Measurements from ENCODE around the gene DNASE1L3. TPM values are rescaled to one million over a fixed set of nuclear protein-coding genes. Genes with fewer than 3 reads are reported as not detected.
"Not testable (repeated sequence)": the region's sequence is repeated elsewhere in the genome, so short reads cannot be mapped to it uniquely, and the experiment has no call there.

The DNASE1L3 gene
- total RNA-seq, 2 donors from 2014 or later, result 2.3 to 3.8 TPM

DNA sequence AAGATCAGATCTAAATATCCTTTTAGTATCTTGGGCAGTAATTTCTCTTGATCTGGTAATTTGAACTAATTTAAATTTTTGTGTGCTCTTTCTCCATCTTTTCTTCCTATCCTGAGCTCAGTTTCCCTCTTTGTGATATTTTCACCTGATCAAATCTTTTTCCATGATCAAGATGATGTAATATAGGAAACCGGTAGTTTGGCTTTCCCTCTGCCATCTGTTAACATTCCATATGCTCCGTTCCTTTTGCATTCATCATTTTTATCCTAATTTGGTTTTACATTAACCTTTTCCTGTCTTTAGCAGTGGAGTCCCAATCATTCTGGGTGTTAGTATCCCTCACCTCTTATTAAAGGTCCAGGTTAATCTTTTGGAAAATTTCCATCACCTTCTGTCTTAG, 20.9 kb upstream of the DNASE1L3 start:
- TF ChIP-seq CTCF (IDR thresholded peaks at IDR 0.05), result no peak

DNA sequence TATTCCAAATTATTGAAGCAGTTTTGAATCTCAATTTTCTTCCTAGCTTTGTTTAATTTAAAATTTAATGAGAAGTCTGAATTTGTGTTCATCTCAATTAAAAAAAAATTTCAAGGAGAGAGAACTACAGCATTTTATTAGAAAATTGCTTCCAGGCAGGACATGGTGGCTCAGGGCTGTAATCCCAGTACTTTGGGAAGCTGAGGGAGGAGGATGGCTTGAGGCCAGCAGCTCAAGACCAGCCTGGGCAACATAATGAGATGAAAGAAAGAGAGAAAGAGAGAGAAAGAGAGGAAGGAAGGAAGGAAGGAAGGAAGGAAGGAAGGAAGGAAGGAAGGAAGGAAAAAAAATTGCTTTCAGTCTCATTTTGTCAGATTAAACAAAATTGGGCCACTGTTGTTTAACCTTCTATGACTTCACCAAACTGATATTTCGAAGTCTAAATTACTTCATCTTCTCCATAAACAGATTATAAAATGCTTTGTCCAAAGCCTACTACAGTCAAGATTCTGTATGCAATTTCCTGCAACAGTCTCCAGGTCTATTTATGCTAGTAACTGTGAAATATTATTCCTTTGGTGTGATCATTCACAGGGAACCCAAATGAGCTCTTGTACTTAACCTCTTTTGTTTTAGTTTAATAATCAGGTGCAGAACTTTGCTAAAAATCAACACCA, 20.2 kb upstream of the DNASE1L3 start:
- ATAC-seq (ENCODE audit: insufficient number of reproducible peaks, low FRiP score, low read depth) (no peak), DNase-seq (ENCODE audit: low spot score) (no peak)
- no peaks in the 10 kb centered on the region for H3K4me1 ChIP-seq (ENCODE audit: control insufficient read depth in 1 of 2, low read depth in 2 of 2)
- no peak overlapping the region for H3K4me3 ChIP-seq
- H3K9me3 ChIP-seq, result no peaks in the 10 kb centered on the region
- H3K27me3 ChIP-seq (replicated peaks; ENCODE audit: insufficient read depth), result no peaks in the 10 kb centered on the region
- no peaks in the 10 kb centered on the region for H3K36me3 ChIP-seq
- no peak overlapping the region for H3K27ac ChIP-seq
- TF ChIP-seq CTCF (IDR thresholded peaks at IDR 0.05), result no peak

More for the DNA sequence above, 20.9 kb upstream of the DNASE1L3 start:
- no peak for ATAC-seq (ENCODE audit: insufficient number of reproducible peaks, low FRiP score, low read depth)
- no peak overlapping the region for H3K4me3 ChIP-seq
- H3K4me1 ChIP-seq (ENCODE audit: control insufficient read depth in 1 of 2, low read depth in 2 of 2), result peaks cover 0 to 4% of the 10 kb centered on the region in 2 donors
- H3K9me3 ChIP-seq, result no peaks in the 10 kb centered on the region
- no peak for DNase-seq (ENCODE audit: low spot score)
- no peak overlapping the region for H3K27ac ChIP-seq
- no peaks in the 10 kb centered on the region for H3K36me3 ChIP-seq
- H3K27me3 ChIP-seq (replicated peaks; ENCODE audit: insufficient read depth), result no peaks in the 10 kb centered on the region

DNA sequence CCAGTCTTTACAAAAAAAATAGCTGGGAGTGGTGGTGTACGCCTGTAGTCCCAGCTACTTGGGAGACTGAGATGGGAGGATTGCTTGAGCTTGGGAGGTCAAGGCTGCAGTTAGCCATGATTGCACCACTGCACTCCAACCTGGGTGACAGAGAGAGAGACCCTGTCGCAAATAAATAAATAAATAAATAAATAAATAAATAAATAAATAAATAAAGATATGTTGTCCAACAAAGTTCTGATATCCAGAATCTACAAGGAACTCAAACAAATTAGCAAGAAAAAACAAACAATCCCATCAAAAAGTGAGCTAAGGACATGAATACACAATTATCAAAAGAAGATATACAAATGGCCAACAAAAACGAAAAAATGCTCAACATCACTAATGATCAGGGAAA, 17.2 kb upstream of the DNASE1L3 start:
- not testable (repeated sequence) for H3K4me1 ChIP-seq (ENCODE audit: control insufficient read depth in 1 of 2, low read depth in 2 of 2); DNase-seq (ENCODE audit: low spot score)

DNA sequence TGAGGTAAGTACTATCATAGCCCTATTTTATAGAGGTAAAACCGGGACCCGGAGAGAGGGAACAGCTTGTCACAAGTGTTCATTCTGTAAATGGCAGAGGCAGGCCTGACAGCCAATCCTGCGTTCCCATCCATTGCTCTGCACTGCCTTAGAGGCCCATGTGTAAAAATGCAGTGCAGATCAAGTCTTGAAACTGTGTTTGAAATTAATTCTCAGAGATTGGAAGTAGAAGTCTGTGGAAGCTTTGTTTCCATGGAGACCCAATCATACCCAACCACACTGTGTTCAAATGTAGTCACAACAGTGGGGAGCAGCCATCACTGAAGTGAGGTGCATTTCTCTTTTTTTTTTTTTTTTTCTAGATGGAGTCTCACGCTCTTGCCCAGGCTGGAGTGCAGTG, 13.1 kb upstream of the DNASE1L3 start:
- H3K4me1 ChIP-seq (ENCODE audit: control insufficient read depth in 1 of 2, low read depth in 2 of 2), result no peaks in the 10 kb centered on the region
- no peak for DNase-seq (ENCODE audit: low spot score)

More for the DNA sequence above, 17.2 kb upstream of the DNASE1L3 start:
- ATAC-seq (ENCODE audit: insufficient number of reproducible peaks, low FRiP score, low read depth); H3K9me3 ChIP-seq; H3K4me3 ChIP-seq; H3K27me3 ChIP-seq (replicated peaks; ENCODE audit: insufficient read depth); H3K36me3 ChIP-seq; H3K27ac ChIP-seq: not testable (repeated sequence)

GRCh38 chr3:58222161-58222724, 11.5 kb upstream of the DNASE1L3 start:
- Histone ChIP-seq H3K9me3 (no peaks in the 10 kb centered on the region), H3K4me3 (no peak overlapping the region), H3K4me1 (ENCODE audit: control insufficient read depth in 1 of 2, low read depth in 2 of 2) (peaks cover 3 to 4% of the 10 kb centered on the region in 2 donors), H3K27me3 (replicated peaks; ENCODE audit: insufficient read depth) (no peaks in the 10 kb centered on the region), H3K36me3 (no peaks in the 10 kb centered on the region), H3K27ac (no peak overlapping the region)
- TF ChIP-seq CTCF (IDR thresholded peaks at IDR 0.05), result no peak
- DNase-seq (ENCODE audit: low spot score), result no peak
- ATAC-seq (ENCODE audit: insufficient number of reproducible peaks, low FRiP score, low read depth), result no peak

More for the DNA sequence above, 13.1 kb upstream of the DNASE1L3 start:
- ATAC-seq (ENCODE audit: insufficient number of reproducible peaks, low FRiP score, low read depth), result no peak
- H3K4me3 ChIP-seq, result no peak overlapping the region
- no peaks in the 10 kb centered on the region for H3K9me3 ChIP-seq
- no peak overlapping the region for H3K27ac ChIP-seq
- no peak for TF ChIP-seq CTCF (IDR thresholded peaks at IDR 0.05)
- no peaks in the 10 kb centered on the region for H3K27me3 ChIP-seq (replicated peaks; ENCODE audit: insufficient read depth)
- no peaks in the 10 kb centered on the region for H3K36me3 ChIP-seq
